HG03439 (cell line): ENCODE results near the gene MEGF11.

Experiments
- ATAC-seq: cut with Tn5 transposase; IDR thresholded peaks from one replicate; pipeline ENCODE4 v1.9.1; 2021; ENCODE audit warnings: mild to moderate bottlenecking, moderate library complexity; ENCODE audit not compliant: unreplicated experiment

MEGF11 gene

GRCh38 chr15:66124651-66125050 lies 128.9 kb downstream of the MEGF11 start:
- ATAC-seq = no peak

- ATAC-seq = no peak
Observed at GRCh38 chr15:66123799-66124198, 129.8 kb downstream of the MEGF11 start.

- no peak for ATAC-seq
Observed at GRCh38 chr15:66120422-66120821, 133.1 kb downstream of the MEGF11 start.

GRCh38 chr15:66117841-66118240 lies 135.7 kb downstream of the MEGF11 start:
- ATAC-seq = no peak

- no peak for ATAC-seq
Observed at GRCh38 chr15:66115568-66116206, 137.9 kb downstream of the MEGF11 start.

GRCh38 chr15:66114863-66115425 lies 138.6 kb downstream of the MEGF11 start:
- ATAC-seq = no peak

- no peak for ATAC-seq
Observed at GRCh38 chr15:66112388-66112787, 141.2 kb downstream of the MEGF11 start.

GRCh38 chr15:66111363-66111762 lies 142.2 kb downstream of the MEGF11 start:
- ATAC-seq = no peak

- no peak for ATAC-seq
Observed at GRCh38 chr15:66110864-66111263, 142.7 kb downstream of the MEGF11 start.

GRCh38 chr15:66109826-66110225 lies 143.7 kb downstream of the MEGF11 start:
- ATAC-seq = no peak

GRCh38 chr15:66108483-66109265 lies 144.9 kb downstream of the MEGF11 start:
- ATAC-seq = no peak

GRCh38 chr15:66107070-66107469 lies 146.5 kb downstream of the MEGF11 start:
- no peak for ATAC-seq

- no peak for ATAC-seq
Observed at GRCh38 chr15:66105286-66106265, 148.0 kb downstream of the MEGF11 start.

GRCh38 chr15:66103293-66103590 lies 150.3 kb downstream of the MEGF11 start:
- no peak for ATAC-seq

GRCh38 chr15:66102563-66103292 lies 150.8 kb downstream of the MEGF11 start:
- no peak for ATAC-seq

- ATAC-seq = no peak
Observed at GRCh38 chr15:66101715-66102395, 151.7 kb downstream of the MEGF11 start.

- no peak for ATAC-seq
Observed at GRCh38 chr15:66100761-66101160, 152.8 kb downstream of the MEGF11 start.

- no peak for ATAC-seq
Observed at GRCh38 chr15:66099950-66100671, 153.4 kb downstream of the MEGF11 start.

GRCh38 chr15:66098022-66098363 lies 155.6 kb downstream of the MEGF11 start:
- ATAC-seq = no peak
